ENCODE measurements around the gene PNKP. TPM values are rescaled to one million over a fixed set of nuclear protein-coding genes. Genes with fewer than 3 reads are reported as not detected.

Gene PNKP
- total RNA-seq, 1 experiment from 2014 or later, result 141 TPM

DNA sequence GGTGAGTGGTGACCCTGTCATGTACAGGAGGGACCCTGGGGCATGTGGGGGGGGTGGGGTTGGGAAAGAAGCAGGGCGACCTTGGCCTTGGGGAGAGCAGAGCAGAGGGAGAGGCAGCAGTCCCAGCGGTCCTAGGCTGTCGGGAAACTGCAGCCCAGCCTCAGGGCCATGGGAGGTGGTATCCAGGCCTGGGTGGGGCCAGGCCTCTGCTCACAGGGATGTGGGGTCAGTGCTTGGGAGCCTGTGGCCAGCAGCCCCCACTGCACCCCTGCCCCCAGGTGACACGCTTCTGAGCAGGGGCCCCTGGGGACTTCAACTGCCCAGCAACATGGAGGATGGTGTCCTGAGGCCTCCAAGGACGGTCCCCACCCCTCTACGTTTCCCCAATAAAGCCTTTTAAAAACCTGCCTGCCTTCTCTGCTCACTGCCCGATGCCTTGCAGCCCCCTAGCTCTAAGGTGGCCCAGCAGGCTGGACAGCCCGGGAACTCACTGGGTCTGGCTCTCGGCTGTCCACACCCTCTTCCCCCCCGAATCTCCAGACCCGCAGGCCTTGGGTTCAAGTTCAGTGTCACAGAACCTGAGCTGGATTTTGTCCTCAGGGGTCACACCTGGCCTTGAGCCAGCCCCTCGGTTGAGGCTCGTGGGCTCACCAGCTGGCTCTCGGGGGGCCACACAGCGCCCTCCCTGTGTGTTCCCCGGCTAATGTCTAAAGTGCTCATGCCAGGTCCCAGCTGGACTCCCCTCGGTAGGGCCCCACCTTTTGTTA, 6.9 kb downstream of the PNKP start:
- Histone ChIP-seq H3K4me1 (ENCODE audit: insufficient read depth, low read length) (peaks cover 2% of the 10 kb centered on the region; the same call in 1 of the 2 replicates), H3K27ac (ENCODE audit: low read length) (no peak overlapping the region), H2AFZ (ENCODE audit: low read length) (no peak overlapping the region), H3K27me3 (ENCODE audit: low read length) (no peaks in the 10 kb centered on the region), H3K9ac (ENCODE audit: low read length) (no peak overlapping the region), H4K20me1 (ENCODE audit: low read length) (peaks cover 17% of the 10 kb centered on the region), H3F3A (ENCODE audit: low read length, unreplicated experiment) (peaks cover 5% of the 10 kb centered on the region), H3K4me2 (ENCODE audit: low read length) (no peak overlapping the region), H3K79me2 (ENCODE audit: low read length) (peaks cover 27% of the 10 kb centered on the region), H3K9me2 (replicated peaks; ENCODE audit: low read length) (no peaks in the 10 kb centered on the region), H3K36me3 (ENCODE audit: low read depth, low read length) (peaks cover 55% of the 10 kb centered on the region), H3K4me3 (ENCODE audit: low read length) (no peak overlapping the region), H3K9me3 (ENCODE audit: low read length) (no peaks in the 10 kb centered on the region)
- intact Hi-C loops (cut with micrococcal nuclease), result no loop called here
- TF ChIP-seq, protein P1, sequence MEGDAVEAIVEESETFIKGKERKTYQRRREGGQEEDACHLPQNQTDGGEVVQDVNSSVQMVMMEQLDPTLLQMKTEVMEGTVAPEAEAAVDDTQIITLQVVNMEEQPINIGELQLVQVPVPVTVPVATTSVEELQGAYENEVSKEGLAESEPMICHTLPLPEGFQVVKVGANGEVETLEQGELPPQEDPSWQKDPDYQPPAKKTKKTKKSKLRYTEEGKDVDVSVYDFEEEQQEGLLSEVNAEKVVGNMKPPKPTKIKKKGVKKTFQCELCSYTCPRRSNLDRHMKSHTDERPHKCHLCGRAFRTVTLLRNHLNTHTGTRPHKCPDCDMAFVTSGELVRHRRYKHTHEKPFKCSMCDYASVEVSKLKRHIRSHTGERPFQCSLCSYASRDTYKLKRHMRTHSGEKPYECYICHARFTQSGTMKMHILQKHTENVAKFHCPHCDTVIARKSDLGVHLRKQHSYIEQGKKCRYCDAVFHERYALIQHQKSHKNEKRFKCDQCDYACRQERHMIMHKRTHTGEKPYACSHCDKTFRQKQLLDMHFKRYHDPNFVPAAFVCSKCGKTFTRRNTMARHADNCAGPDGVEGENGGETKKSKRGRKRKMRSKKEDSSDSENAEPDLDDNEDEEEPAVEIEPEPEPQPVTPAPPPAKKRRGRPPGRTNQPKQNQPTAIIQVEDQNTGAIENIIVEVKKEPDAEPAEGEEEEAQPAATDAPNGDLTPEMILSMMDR (conservative IDR thresholded peaks at IDR 0.05; ENCODE audit: low read depth, low read length), result no peak
- TF ChIP-seq EZH2phosphoT487 (IDR thresholded peaks at IDR 0.05; ENCODE audit: borderline replicate concordance, low read length) (no peak), EZH2 (IDR thresholded peaks at IDR 0.05; ENCODE audit: low read length, unreplicated experiment) (no peak)
- ChIA-PET POLR2A (ENCODE audit: unreplicated experiment) (no interaction called here), CTCF (no interaction called here)
- ATAC-seq (no peak), DNase-seq (no peak)
- BruUV-seq (replicated peaks), result no TSS peak

DNA sequence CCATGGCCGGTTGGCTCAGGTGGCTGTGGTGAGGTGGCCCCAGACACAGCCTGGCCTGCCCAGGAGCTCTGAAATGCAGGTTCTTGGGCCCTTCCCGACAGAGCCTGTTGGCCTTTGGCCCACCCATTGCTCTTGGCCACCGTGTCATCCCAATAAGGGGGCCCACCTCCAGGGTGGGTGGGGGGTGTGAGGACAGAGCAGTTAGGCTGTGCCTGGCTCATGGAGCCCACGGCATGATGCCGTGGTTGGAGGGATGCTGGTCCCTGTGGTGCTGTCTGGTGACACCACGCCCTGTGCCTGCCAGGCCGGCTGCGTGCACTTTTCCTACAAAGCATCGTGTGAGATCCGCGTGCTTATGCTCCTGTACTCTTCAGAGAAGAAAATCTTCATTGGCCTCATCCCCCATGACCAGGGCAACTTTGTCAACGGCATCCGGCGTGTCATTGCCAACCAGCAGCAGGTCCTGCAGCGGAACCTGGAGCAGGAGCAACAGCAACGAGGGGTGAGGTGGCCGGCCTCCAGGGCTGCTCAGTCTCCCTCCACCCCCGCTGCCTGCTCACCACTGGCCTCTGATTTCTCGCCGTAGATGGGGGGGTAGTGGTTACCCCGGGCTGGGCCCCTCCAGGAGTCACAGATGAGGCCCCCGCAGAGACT, 7.6 kb downstream of the PNKP start:
- Histone ChIP-seq H3K4me3 (ENCODE audit: low read length) (no peak overlapping the region), H3K4me2 (ENCODE audit: low read length) (no peak overlapping the region), H3K27ac (ENCODE audit: low read length) (no peak overlapping the region), H3K9me3 (ENCODE audit: low read length) (no peaks in the 10 kb centered on the region), H3K9me2 (replicated peaks; ENCODE audit: low read length) (no peaks in the 10 kb centered on the region), H2AFZ (ENCODE audit: low read length) (no peak overlapping the region), H3K79me2 (ENCODE audit: low read length) (peaks cover 20% of the 10 kb centered on the region), H3K9ac (ENCODE audit: low read length) (no peak overlapping the region), H3F3A (ENCODE audit: low read length, unreplicated experiment) (peaks cover 5% of the 10 kb centered on the region), H3K27me3 (ENCODE audit: low read length) (no peaks in the 10 kb centered on the region), H3K36me3 (ENCODE audit: low read depth, low read length) (peaks cover 60% of the 10 kb centered on the region), H3K4me1 (ENCODE audit: insufficient read depth, low read length) (no peaks in the 10 kb centered on the region), H4K20me1 (ENCODE audit: low read length) (peaks cover 19% of the 10 kb centered on the region)
- no TSS peak for BruUV-seq (replicated peaks)
- DNase-seq (no peak), ATAC-seq (no peak)
- CTCF ChIA-PET, result no interaction called here
- intact Hi-C loops (cut with micrococcal nuclease), result no loop called here
- TF ChIP-seq EZH2 (IDR thresholded peaks at IDR 0.05; ENCODE audit: low read length, unreplicated experiment), result no peak
- TF ChIP-seq, protein P1 (conservative IDR thresholded peaks at IDR 0.05; ENCODE audit: low read depth, low read length), result no peak
- no peak for TF ChIP-seq EZH2phosphoT487 (IDR thresholded peaks at IDR 0.05; ENCODE audit: borderline replicate concordance, low read length)
- POLR2A ChIA-PET (ENCODE audit: unreplicated experiment), result no interaction called here

All from PC-3 (cell line).